ENCODE results near the gene FRAS1. TPM values are rescaled to one million over a fixed set of nuclear protein-coding genes. Genes with fewer than 3 reads are reported as not detected.

The FRAS1 gene
- total RNA-seq, 1 donor from 2014 or later: not detected

DNA sequence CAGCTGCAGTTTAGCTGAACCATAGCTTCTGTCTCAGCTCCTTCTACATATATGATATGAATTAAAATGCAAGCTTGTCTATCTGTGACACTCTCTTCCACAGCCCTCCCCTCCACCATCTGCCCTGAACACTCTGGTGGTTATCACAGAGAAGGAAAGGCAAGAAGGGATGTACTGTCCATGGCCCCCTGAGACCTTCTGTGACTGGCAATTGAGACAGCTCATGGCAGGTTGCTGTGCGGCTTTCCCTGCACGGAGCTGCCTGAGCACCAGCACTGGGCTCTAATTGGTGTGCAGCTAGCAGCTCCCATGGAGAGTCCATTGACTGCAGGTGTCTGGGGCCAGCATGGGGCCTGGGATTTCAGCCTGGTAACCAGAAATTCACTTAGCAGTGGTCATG lies 384.6 kb downstream of the FRAS1 start:
- POLR2A ChIA-PET: no interaction called here
- peaks cover 1% of the 10 kb centered on the region for H3K27me3 Mint-ChIP-seq
- H3K9me3 Mint-ChIP-seq: no peaks in the 10 kb centered on the region

GRCh38 chr4:78446619-78447018 lies 389.5 kb downstream of the FRAS1 start:
- Mint-ChIP-seq H3K9me3 (no peaks in the 10 kb centered on the region), H3K27ac (no peak overlapping the region), H3K27me3 (no peaks in the 10 kb centered on the region), H3K4me1 (no peaks in the 10 kb centered on the region), H3K36me3 (ENCODE audit: low read depth) (no peaks in the 10 kb centered on the region), H3K4me3 (no peak overlapping the region)
- ChIA-PET POLR2A (no interaction called here), CTCF (no interaction called here)
- TF ChIP-seq CTCF (IDR thresholded peaks at IDR 0.05): no peak
- intact Hi-C loops (cut with micrococcal nuclease): no loop called here
- ATAC-seq (ENCODE audit: low read depth): no peak
- no peak for DNase-seq

More for the DNA sequence above, 384.6 kb downstream of the FRAS1 start:
- DNase-seq: no peak
- H3K36me3 Mint-ChIP-seq (ENCODE audit: low read depth): no peaks in the 10 kb centered on the region
- H3K4me3 Mint-ChIP-seq: no peak overlapping the region
- CTCF ChIA-PET: no interaction called here
- intact Hi-C loops (cut with micrococcal nuclease): no loop called here
- no peak for TF ChIP-seq CTCF (IDR thresholded peaks at IDR 0.05)
- no peaks in the 10 kb centered on the region for H3K4me1 Mint-ChIP-seq
- no peak for ATAC-seq (ENCODE audit: low read depth)
- no peak overlapping the region for H3K27ac Mint-ChIP-seq

DNA sequence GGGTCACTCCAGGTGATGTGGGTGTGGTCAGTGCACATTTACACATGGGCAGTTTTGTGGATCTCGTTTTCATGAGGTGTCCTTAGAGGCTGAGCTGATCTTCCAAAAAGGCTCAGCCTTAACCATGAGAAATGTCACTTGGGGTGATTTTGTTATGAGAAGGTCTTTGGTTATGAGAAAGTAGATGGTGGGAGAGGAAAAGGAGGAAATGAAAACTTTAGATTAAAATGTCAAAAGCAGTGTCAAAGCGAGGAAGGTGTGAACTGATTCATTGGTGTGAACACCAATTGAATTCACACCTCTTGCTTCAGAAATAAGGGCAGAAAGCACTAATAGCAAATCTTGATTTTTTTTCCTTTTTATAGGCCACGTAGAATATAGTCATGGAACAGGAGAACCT lies 394.3 kb downstream of the FRAS1 start:
- H3K4me1 Mint-ChIP-seq: no peaks in the 10 kb centered on the region
- DNase-seq: no peak
- no peak overlapping the region for H3K4me3 Mint-ChIP-seq
- H3K27ac Mint-ChIP-seq: no peak overlapping the region
- ChIA-PET CTCF (no interaction called here), POLR2A (no interaction called here)
- H3K9me3 Mint-ChIP-seq: no peaks in the 10 kb centered on the region
- ATAC-seq (ENCODE audit: low read depth): no peak
- intact Hi-C loops (cut with micrococcal nuclease): loop anchor here (5.0 kb wide), 1 partner anchor 411 kb away; no protein-coding TSS in a partner anchor
- H3K36me3 Mint-ChIP-seq (ENCODE audit: low read depth): no peaks in the 10 kb centered on the region
- peaks cover 8% of the 10 kb centered on the region for H3K27me3 Mint-ChIP-seq
- no peak for TF ChIP-seq CTCF (IDR thresholded peaks at IDR 0.05)

GRCh38 chr4:78454016-78454415 lies 396.9 kb downstream of the FRAS1 start:
- Mint-ChIP-seq H3K9me3 (no peaks in the 10 kb centered on the region), H3K36me3 (ENCODE audit: low read depth) (no peaks in the 10 kb centered on the region), H3K4me3 (no peak overlapping the region), H3K27ac (no peak overlapping the region), H3K27me3 (peaks cover 11% of the 10 kb centered on the region), H3K4me1 (no peaks in the 10 kb centered on the region)
- intact Hi-C loops (cut with micrococcal nuclease): loop anchor here (5.0 kb wide), 1 partner anchor 408 kb away; no protein-coding TSS in a partner anchor
- ATAC-seq (ENCODE audit: low read depth) (no peak), DNase-seq (no peak)
- no peak for TF ChIP-seq CTCF (IDR thresholded peaks at IDR 0.05)
- ChIA-PET POLR2A (no interaction called here), CTCF (no interaction called here)

- CTCF ChIA-PET: no interaction called here
- H3K27ac Mint-ChIP-seq: no peak overlapping the region
Observed at GRCh38 chr4:78457751-78458150, 400.6 kb downstream of the FRAS1 start.

More at GRCh38 chr4:78457751-78458150, 400.6 kb downstream of the FRAS1 start:
- H3K9me3 Mint-ChIP-seq: no peaks in the 10 kb centered on the region
- DNase-seq: no peak
- POLR2A ChIA-PET: no interaction called here
- H3K4me3 Mint-ChIP-seq: no peak overlapping the region
- H3K36me3 Mint-ChIP-seq (ENCODE audit: low read depth): no peaks in the 10 kb centered on the region
- no peak for TF ChIP-seq CTCF (IDR thresholded peaks at IDR 0.05)
- intact Hi-C loops (cut with micrococcal nuclease): no loop called here
- no peaks in the 10 kb centered on the region for H3K4me1 Mint-ChIP-seq
- peaks cover 11% of the 10 kb centered on the region for H3K27me3 Mint-ChIP-seq
- ATAC-seq (ENCODE audit: low read depth): no peak

Data from activated B cell treated with CpG ODN at 0.5 μM for 24 hours (primary cell).